ENCODE data around the gene PARP4.
"Not testable (repeated sequence)": the region's sequence is repeated elsewhere in the genome, so short reads cannot be mapped to it uniquely, and the experiment has no call there.

- TF ChIP-seq CHD1 (IDR thresholded peaks at IDR 0.05; ENCODE audit: low read depth, low read length); MAFK (IDR thresholded peaks at IDR 0.05; ENCODE audit: low read depth, low read length); POLR2A (IDR thresholded peaks at IDR 0.05; ENCODE audit: low read depth, low read length); ELK1 (IDR thresholded peaks at IDR 0.05; ENCODE audit: borderline replicate concordance, low read depth, low read length); SMC3 (IDR thresholded peaks at IDR 0.05; ENCODE audit: low read depth, low read length); RCOR1 (IDR thresholded peaks at IDR 0.05; ENCODE audit: insufficient replicate concordance, low read length); RAD21 (IDR thresholded peaks at IDR 0.05; ENCODE audit: low read length); USF2 (IDR thresholded peaks at IDR 0.05; ENCODE audit: low read depth, low read length); MXI1 (IDR thresholded peaks at IDR 0.05; ENCODE audit: borderline replicate concordance, low read depth, low read length); RFX5 (IDR thresholded peaks at IDR 0.05; ENCODE audit: low read depth, low read length); MAZ (IDR thresholded peaks at IDR 0.05; ENCODE audit: borderline replicate concordance, low read depth, low read length); FOS (IDR thresholded peaks at IDR 0.05; ENCODE audit: low read depth, low read length); CEBPB (IDR thresholded peaks at IDR 0.05; ENCODE audit: low read depth, low read length): not testable (repeated sequence)
- TF ChIP-seq, protein P1, sequence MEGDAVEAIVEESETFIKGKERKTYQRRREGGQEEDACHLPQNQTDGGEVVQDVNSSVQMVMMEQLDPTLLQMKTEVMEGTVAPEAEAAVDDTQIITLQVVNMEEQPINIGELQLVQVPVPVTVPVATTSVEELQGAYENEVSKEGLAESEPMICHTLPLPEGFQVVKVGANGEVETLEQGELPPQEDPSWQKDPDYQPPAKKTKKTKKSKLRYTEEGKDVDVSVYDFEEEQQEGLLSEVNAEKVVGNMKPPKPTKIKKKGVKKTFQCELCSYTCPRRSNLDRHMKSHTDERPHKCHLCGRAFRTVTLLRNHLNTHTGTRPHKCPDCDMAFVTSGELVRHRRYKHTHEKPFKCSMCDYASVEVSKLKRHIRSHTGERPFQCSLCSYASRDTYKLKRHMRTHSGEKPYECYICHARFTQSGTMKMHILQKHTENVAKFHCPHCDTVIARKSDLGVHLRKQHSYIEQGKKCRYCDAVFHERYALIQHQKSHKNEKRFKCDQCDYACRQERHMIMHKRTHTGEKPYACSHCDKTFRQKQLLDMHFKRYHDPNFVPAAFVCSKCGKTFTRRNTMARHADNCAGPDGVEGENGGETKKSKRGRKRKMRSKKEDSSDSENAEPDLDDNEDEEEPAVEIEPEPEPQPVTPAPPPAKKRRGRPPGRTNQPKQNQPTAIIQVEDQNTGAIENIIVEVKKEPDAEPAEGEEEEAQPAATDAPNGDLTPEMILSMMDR (conservative IDR thresholded peaks at IDR 0.05; ENCODE audit: low read depth, low read length), result not testable (repeated sequence)
These were observed 92.9 kb downstream of the PARP4 start for GRCh38 chr13:24419668-24420067.

Measured in IMR-90 (cell line).